Measurements from ENCODE around the gene THOC1.

DNA sequence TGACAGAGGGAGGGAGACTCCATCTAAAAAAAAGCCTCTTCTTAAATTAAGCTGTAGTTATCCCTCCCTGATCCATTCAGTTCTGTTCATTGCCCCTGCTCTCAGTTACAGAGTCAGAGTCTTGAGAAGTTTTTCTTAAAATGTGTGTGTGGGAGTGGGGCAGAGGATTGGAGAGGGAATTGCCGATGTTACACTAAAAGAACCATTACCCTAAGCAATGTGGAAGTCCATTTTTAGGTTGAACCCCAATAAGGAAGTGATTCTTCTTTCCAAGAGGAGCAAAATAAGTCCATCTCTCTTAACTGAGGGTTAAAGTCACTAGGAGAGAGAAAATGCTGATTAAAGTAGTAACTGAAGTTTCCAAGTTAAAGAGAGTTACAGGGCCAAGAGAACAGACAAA lies 21.2 kb upstream of the THOC1 start:
- TF ChIP-seq RAD21 (IDR thresholded peaks at IDR 0.05; ENCODE audit: low read length) (no peak), CHD1 (IDR thresholded peaks at IDR 0.05; ENCODE audit: low read depth, low read length) (no peak), CTCF (conservative IDR thresholded peaks at IDR 0.05; ENCODE audit: low read depth, low read length) (no peak), CEBPB (IDR thresholded peaks at IDR 0.05; ENCODE audit: low read depth, low read length) (no peak), POLR2A (IDR thresholded peaks at IDR 0.05; ENCODE audit: low read depth, low read length) (no peak), ELK1 (IDR thresholded peaks at IDR 0.05; ENCODE audit: borderline replicate concordance, low read depth, low read length) (no peak), BHLHE40 (IDR thresholded peaks at IDR 0.05; ENCODE audit: low read depth, low read length) (no peak), MAFK (IDR thresholded peaks at IDR 0.05; ENCODE audit: low read depth, low read length) (no peak), FOS (IDR thresholded peaks at IDR 0.05; ENCODE audit: low read depth, low read length) (no peak), NFE2L2 (IDR thresholded peaks at IDR 0.05; ENCODE audit: low read depth, low read length) (no peak), RCOR1 (IDR thresholded peaks at IDR 0.05; ENCODE audit: insufficient replicate concordance, low read length) (no peak)
